ENCODE results near the gene PKD1.
"Not testable (repeated sequence)": the region's sequence is repeated elsewhere in the genome, so short reads cannot be mapped to it uniquely, and the experiment has no call there.

Gene PKD1

DNA sequence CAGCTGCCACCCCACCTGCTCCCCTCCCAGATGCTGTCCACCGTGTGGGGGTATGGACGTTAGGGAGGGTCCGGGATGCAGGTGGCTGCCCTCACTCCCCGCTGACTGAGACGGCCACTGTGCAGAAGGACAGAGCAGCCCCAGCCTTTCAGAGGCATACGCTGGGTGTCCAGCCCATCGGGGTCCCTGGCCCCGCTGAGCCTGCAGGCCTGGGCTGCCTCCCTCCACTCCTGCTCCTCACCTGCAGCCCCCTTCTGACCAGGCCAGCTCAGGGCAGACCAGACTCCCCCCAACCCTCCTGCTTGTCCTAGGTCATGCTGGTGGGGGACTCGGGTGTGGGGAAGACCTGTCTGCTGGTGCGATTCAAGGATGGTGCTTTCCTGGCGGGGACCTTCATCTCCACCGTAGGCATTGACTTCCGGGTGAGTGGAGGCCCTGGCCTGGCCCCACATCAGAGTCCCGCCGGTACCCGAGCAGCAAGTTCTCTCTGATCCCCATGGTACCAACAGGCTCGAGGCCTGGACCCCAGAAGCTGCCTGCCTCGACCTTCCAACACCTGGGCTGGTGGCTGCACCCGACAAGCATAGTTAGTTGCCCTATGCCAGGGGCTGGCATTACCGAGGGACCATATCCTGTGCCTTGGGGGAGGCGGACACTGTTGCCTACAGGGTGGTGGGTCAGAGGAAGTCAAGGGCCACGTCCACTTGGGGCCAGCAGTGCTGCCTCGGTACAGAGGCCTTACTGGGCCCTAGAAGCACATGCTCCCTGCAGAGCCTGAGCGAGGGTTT, 14.1 kb upstream of the PKD1 start:
- DNase-seq = no peak

DNA sequence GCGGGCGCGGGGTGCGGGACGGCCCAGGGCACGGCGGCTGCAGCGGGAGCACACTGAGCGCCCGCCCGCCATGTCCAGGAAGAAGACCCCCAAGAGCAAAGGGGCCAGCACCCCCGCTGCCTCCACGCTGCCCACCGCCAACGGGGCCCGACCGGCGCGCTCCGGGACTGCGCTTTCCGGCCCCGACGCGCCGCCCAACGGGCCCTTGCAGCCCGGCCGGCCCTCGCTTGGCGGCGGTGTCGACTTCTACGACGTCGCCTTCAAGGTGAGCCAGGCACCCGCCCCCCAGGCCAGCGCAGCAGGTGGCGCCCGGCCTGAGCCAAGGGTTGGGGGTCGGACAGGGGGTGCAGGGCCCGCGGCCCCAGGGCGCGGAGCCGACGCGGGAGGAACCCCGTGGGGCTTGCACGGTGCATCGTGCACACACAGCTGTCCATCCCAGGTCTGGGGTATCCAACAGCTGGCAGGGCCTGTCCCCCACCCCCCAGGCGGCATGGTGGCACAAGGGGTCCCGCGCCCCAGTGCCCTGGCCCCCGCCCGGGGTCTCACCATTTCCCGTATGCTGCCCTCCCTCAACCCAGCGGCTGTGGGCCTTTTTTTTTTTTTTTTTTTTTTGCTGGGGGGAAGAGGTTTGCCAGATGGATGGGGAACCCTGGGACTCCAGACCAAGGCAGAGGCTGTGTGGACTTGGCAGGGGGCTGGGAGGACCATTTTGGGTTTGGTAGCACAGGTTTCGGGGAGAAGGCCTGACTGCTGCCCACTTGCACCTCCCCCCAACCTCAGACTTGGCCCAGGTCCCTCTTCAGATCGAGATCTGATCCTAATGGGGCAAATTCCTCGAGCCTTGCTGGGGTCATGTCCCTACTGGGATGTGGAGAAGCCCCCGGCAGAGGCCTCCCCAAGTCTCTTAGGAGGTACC, 13.3 kb upstream of the PKD1 start:
- DNase-seq = no peak

DNA sequence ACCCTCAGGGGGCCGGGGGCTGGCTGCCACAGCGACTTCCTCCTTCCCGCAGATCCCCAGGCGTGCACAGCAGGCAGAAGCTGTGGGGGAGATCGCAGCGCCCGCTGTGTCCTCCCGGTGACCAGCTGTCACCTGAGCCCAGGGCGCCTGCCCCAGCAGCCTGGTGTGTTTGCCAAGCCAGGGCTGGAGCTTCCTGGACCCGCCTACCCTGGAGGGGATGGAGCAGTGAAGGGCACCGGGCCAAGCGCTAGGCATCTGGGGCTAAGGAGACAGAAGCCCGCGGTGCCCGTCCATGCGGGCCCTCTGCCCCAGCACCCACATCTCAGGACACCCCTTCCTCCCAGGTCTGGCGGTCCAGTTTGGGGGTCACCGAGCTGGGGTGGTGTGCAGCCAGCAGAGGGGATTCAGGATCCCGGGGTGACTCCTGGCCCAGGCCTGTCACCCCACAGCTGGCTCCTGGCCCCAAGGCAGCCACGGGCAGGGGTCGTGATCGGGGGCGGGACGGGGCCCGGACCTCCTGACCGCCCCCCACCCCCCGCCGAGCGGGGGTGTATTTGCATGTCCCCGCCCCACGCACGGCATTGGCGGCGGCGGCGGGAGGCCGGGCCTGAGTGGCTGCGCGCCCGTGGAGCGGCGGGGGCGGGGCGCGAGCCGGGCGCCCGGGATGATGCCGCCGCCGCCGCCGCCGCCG, 12.4 kb upstream of the PKD1 start, which contains the start of gene RAB26:
TSS of gene RAB26 (plus strand) at position 645 of the 691 bp plus-strand sequence. CDS start 159 bp downstream, outside the sequence.
- peak; percentile 37 for DNase-seq

DNA sequence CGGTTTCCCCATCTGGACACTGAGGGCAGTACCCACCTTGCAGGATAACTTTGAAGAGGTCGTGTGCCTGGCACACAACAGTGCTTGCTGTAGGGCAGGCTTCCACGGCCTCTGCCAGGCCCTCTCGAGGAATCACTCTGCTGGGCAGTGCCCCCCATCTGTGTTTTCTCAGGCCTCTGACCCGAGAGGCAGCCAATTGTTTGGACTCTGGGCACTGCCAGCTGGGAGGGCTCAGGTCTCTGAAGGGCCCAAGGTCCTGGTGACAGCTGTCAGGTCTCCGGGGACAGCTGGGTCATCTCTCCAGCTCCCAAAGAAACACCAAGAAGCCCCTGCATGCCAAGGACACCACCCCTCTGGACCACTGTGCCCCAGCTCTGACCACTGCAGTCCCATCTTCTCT, 11.7 kb upstream of the PKD1 start:
- no peak for DNase-seq

DNA sequence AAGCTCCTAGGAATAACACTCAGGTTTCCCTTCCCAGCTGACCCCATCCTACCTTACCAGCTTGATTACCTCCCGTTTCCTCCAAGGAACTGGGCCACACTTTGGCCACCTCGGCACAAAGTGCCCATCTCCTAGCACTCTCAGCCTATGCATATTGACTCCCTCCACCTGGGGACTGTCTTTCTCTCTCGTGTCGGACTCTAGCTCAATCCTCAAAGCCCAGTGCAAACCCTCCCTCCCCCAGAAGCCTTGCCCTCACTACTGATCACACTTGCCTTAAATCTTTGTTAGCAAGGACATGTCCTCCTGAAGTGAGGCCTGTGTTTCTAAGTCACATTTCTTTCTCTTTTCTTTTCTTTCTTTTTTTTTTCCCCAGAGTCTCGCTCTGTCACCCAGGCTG, 10.1 kb upstream of the PKD1 start:
- DNase-seq = no peak

DNA sequence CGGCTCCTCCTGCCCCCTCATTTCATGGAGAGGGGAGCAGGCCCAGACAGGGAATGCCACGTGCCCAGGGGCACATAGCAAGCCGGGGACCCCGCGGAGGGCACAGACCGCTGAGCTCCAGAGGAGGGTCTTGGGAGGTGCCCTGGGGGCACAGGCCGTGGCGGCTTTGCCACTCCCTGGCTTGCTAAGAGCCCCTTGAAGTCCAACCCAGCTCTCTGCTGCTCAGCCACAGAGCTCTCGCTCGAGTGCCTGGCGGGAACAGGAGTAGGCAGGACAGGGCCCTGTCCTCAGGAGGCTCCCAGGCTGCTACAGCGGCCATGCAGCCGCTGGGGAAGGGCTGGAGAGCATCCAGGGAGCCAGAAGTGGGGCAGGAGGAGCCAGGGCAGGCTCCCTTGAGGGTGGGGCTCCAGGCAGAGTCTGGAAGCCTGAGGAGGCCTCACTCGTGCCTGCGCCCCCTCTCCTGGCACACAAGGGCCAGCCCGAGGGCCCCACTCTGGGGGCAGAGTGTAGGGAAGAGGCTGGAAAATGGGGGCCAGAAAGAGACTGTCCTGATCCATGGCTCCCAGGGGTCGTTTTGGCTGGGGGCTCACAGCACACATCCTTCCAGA, 8.3 kb upstream of the PKD1 start:
- DNase-seq = no peak

DNA sequence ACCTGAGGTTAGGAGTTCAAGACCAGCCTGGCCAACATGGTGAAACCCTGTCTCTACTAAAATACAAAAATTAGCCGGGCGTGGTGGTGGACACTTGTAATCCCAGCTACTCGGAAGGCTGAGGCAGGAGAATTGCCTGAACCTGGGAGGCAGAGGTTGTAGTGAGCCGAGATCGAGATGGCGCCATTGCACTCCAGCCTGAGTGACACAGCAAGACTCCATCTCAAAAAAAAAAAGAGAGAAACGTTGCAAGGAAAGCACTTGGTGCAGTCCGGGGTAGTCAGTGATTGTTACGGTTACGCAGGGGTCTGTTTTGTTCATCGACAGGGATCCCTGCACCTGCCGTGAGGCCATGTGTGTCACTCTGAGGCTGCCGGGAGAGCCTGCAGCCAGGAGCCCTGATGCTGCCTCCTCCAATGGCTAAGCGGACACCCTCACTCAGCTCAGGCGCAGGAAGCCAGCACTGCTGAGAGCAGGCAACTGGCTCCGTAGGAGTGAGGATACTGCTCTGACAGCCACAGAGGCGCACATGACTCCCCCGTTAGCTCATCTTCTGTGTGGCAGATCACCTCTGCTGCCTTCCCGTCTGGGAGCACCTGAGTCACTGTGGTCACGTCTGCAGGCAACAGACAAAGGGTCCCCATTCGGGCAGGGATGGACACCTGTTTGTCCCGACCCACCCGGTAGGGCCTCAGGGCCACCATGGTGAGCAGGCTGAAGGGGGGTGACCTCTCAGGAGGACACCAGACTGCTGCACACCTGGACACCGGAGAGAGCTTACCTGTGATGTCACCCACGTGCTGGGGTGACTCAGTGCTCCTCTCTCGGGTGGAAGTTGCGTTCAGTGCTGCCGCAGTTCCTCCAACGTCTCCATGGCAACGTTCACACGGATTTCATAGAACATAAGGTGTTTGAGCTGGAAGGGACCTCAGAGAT, 7.5 kb upstream of the PKD1 start:
- no peak for DNase-seq

DNA sequence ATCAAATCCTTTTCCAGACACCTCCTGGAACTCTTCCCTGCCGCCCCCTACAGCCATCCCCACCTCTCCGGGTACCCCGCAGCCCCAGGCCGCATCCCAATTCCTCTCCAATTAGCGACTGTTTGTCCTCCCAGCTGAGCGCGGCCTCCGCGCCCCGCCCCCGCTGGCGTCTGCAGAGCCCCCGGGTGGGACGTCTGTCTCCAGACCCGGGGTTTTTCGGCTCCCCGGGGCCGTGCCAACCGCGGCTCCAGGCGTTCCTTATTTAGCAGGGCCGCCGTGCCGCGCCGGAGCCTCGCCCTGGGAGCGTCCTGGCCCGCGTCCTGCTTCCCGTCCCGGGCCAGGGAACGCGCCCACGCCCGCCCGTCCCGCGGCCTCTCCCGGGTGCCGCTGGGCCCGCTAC, 627 bp downstream of the PKD1 start:
- not testable (repeated sequence) for DNase-seq

DNA sequence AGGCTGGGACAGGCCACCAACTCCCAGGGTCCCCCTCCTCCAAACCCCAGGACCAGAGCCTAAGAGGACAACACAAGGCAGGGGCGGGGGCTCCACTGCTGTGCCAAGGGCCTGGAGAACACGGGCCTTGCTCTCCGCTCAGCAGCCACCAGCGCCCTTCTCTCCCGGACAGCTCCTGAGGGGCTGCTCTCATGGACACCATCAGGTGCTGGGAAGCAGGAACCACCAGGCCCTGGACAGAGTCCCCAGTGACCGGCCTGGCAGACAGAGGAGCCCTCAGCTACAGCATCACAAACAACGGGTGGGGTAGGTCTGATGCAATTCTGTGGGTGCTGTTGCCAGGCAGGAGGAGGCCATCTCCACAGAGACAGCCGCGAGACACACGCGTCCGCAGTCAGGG, 1.9 kb downstream of the PKD1 start:
- not testable (repeated sequence) for DNase-seq

DNA sequence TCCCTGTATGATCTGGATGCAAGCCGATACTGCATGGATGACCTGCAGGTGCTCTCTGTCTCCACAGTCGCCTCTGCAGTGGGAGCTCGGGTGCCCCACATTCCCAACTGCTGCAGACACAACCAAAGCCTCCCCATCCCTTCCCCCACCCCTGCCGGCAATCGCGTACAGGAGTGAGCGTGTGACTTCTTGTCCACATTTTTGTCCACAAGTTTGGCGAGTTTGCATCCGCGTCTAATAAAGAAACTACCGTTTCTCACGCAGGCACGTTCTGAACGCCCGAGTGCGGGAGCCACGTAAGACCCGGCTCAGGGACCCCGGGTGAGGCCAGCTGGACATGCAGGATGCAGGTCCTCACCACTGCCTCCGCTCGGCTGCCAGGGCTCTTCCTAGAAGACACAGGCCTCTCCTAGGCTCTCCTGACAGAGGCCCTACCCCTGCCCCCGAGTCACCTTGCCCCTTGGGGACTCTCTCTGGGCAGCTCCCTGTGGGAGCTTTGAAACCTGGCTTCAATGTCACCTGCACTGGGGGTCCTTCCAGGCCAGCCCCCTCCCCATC, 5.7 kb downstream of the PKD1 start:
- DNase-seq = not testable (repeated sequence)

DNA sequence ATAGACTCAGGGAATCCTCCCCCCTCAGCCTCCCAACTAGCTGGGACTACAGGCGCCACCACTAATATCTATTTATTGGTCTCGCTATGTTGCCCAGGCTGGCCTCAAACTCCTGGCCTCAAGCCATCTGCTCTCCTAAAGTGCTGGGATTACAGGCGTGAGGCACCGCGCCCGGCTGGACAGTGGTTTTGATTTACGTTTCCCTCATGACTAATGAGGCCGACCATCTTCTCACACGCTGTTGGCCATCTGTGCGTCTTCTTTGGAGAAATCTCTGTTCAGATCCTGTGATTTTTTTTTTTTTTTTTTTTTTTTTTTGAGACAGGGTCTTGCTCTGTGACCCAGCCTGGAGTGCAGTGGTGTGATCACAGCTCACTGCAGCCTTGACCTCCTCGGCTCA, 6.4 kb downstream of the PKD1 start:
- DNase-seq = not testable (repeated sequence)

DNA sequence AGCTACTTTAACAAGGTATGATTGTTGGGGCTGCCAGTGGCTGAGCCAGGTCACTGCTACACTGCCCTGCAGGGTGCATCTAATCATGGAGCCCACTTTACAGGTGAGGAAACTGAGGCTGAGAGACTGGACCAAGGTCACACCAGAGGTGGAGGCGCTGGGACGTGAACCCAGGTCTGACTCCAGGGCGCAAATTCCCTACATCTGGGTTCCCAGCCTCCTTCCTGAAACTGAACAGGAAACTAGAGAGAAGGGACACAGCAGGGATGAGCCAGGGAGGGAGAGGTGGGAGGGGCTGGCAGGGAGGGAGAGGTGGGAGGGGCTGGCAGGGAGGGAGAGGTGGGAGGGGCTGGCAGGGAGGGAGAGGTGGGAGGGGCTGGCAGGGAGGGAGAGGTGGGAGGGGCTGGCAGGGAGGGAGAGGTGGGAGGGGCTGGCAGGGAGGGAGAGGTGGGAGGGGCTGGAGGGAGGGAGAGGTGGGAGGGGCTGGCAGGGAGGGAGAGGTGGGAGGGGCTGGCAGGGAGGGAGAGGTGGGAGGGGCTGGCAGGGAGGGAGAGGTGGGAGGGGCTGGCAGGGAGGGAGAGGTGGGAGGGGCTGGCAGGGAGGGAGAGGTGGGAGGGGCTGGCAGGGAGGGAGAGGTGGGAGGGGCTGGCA, 7.9 kb downstream of the PKD1 start:
- DNase-seq = not testable (repeated sequence)

DNA sequence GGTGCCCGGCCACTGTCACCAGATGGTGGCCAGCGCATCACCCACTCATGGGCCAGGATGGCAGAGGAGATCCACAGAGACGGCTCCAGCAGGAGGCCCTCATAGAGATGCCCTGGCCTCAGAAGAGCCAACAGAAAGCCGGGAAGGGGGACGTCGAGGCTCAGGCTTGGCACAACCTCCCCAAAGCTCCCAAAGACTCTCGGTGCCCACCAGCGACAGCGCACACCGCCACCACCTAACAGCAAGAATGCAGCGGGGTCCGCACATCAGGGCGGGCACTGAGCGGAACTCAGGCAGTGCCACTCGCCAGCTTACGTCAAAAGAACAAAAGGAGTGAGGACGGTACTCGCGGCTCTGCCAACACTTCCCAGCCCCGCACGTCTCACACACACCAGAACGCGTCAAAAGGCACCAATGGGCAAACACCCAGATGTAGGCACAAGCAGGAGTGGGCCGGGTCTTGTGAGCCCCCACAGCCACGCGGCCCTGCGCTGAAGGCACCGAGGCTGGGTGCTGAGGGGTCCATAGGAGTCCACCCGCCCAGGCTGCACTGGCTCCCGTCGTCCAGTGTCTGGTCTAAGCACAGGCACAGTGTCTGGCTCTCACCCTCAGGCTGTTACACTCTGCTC, 8.7 kb downstream of the PKD1 start:
- DNase-seq = not testable (repeated sequence)

DNA sequence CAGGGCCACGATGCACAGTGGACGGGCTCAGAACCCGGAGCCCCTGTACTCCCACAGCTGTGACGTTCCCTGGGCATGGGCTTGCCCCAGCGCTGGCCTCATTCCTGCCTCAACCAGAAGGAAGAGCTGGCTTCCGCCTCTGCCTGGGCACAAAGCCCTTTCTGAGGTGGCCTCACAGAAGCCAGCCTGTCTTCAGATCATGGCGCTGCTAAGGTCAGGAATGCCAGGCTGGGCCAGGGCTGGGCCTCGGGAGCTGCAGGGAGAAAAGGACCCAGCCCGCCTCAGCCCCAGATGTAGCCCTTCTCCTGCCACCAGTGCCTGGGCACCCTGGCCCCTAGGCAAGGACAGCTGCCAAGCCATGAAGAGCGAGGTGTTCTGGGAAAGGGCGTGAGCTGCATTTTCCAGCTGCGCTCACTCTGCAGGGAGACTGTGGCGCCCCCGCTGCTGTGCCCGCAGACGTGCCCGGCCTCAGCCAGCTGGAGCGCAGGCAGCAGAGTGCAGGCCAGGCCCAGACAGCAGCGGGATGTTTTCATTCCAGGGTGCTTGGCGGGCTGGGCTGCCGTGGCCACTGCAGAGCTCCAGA, 9.4 kb downstream of the PKD1 start:
- DNase-seq = not testable (repeated sequence)

DNA sequence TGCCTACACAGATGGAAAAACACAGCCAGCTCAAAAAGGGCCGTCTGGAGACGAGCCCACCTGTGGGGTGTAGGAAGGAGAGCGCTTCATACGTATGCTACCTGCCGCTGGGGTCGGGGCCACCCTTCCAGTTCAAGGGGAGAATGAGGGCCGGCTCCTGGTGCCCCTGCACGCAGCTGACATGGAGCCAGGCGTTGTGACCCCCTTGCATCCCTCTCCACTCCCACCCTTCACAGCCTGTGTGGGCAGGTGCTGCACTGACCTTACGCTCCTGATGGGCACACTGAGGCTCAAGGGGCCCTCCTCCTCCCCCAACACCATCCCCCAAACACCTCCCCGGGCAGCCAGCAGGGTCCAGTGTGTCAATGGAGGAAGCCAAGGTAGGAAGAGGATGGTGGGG, 10.1 kb downstream of the PKD1 start:
- DNase-seq = not testable (repeated sequence)

DNA sequence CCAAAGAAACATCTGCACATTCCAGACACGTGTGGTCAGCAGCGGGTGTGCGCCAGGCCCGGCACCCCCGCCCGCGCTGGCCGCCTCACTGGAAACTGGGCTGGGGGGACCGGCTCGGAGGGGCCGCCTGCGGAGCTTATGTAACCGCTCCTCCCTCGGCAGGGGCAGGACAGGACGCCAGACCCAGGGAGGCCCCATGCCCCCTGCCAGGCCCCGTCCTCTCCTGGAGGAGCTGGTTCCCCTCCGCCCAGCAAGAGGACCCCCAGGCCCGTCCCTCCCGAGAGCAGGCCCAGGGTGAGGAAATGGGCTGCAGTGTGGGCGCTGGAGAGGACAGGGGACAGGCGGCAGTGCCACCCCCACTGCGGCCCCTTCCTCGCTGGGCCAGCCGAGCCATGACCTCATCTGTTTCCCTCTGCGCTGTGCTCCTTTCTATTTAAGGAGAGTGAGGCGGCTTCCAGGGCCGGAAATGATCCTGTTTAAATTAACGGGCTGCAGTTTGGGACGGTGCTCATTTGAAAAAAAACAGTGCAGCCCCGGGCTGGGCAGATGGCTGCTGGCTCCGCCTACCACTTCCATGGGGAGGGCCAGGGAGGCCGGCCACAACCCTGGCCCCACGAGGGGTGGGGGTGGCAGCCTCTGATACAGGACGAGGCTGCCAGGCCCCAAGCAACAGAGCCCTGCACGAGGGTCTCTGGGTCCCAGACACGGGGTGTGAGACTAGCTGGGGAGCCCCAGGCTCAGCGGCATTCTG, 10.8 kb downstream of the PKD1 start:
- not testable (repeated sequence) for DNase-seq

DNA sequence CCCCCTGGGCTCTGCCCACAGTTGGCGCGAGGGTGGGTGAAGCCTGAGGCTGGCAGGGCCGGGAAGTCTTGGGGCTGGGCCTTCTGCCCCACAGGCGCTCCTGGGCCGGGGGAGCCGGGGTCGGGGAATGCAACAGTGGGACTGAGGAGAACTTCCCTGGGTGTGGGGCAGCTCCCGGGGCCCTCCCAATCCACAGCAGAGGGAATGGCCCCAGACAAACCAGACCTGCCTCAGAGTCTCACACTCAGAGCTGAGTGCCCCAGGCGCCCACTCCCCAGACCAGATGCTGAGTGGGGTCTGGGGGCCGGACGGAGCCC, 11.4 kb downstream of the PKD1 start:
- DNase-seq = not testable (repeated sequence)

DNA sequence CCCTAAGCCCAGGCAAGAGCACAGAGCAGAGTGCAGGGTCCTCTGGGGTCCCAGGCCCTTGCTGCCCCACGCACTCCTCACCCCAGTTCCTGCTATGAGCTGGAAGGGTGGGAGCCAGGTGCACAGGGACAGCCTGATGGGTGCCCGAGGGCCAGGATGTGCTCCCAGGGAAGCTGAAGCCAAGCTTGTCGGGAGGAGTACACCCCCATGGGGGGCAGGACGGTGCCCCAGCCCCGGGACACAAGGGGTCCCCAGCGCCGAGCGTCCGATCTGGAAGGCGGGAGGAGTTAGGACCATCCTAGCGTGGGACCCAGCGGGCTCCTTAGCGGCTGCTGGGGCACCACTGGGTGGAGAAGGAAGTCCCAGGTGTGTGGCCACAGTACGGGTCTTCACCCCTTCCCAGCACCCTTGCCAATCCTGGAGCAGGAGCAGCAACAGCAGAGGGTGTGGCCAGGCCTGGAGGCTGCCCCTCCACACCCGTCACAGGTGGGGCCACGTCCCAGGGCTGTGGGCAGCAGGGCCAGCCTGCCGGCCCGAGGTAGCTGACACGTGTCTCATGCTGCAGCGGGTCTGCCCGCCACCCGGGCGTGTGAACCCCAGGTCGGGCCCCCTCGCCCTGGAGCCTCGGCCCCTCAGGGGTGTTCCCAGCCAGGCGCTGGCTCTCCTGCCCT, 11.9 kb downstream of the PKD1 start:
- DNase-seq = not testable (repeated sequence)
